Measurements from ENCODE around the gene IGFBPL1.

- TF ChIP-seq ZNF207 (IDR thresholded peaks at IDR 0.05; ENCODE audit: borderline replicate concordance) (no peak), ZNF687 (IDR thresholded peaks at IDR 0.05) (no peak), SRF (IDR thresholded peaks at IDR 0.05; ENCODE audit: low read depth in 2 of 2, low read length in 2 of 2) (no peak), CTCF (IDR thresholded peaks at IDR 0.05 in 2 of 3, conservative IDR thresholded peaks at IDR 0.05 in 1 of 3; ENCODE audit: control insufficient read depth in 2 of 3, extremely low read depth in 1 of 3, insufficient read depth in 1 of 3, low read depth in 3 of 3, low read length in 3 of 3) (no peak), BCLAF1 (IDR thresholded peaks at IDR 0.05) (no peak), HDAC6 (IDR thresholded peaks at IDR 0.05; ENCODE audit: unreplicated experiment) (no peak), MXI1 (IDR thresholded peaks at IDR 0.05; ENCODE audit: low read depth, low read length) (no peak), REST (IDR thresholded peaks at IDR 0.05; ENCODE audit: low read depth, low read length) (no peak), DPF2 (IDR thresholded peaks at IDR 0.05) (no peak), POLR2AphosphoS5 (IDR thresholded peaks at IDR 0.05; ENCODE audit: low read length) (no peak), NR2F1 (conservative IDR thresholded peaks at IDR 0.05) (no peak), HCFC1 (IDR thresholded peaks at IDR 0.05; ENCODE audit: low read length) (no peak)
These were observed 48.7 kb downstream of the IGFBPL1 start for GRCh38 chr9:38375572-38375963.
